Thyroid gland (tissue), 4 donors: ENCODE results near the gene ATRN.

Experiments
- CTCF ChIP-seq, 6 experiments: fragments of 200-600 bp in 3 of 6; fragments of 450-650 bp in 3 of 6; sonication (generic) in 3 of 6; IDR thresholded peaks; one replicate each; pipeline ENCODE4 v1.5.1; 2016 to 2019; ENCODE audit warnings: antibody characterized with exemption in 6 of 6, mild to moderate bottlenecking in 2 of 6, inconsistent platforms in 1 of 6, moderate library complexity in 1 of 6
- POLR2A ChIP-seq, 2 donors: fragments of 450-650 bp; IDR thresholded peaks; one replicate each; pipeline ENCODE4 v1.6.1; 2017; ENCODE audit warnings: antibody characterized with exemption in 2 of 2, mild to moderate bottlenecking in 2 of 2, moderate library complexity in 1 of 2

- TF ChIP-seq CTCF (IDR thresholded peaks at IDR 0.05): no peak
- TF ChIP-seq POLR2A (IDR thresholded peaks at IDR 0.05): no peak
Observed at GRCh38 chr20:3673221-3674070, 202.6 kb downstream of the ATRN start.
